ENCODE results near the gene SLC47A2.

SLC47A2 gene

DNA sequence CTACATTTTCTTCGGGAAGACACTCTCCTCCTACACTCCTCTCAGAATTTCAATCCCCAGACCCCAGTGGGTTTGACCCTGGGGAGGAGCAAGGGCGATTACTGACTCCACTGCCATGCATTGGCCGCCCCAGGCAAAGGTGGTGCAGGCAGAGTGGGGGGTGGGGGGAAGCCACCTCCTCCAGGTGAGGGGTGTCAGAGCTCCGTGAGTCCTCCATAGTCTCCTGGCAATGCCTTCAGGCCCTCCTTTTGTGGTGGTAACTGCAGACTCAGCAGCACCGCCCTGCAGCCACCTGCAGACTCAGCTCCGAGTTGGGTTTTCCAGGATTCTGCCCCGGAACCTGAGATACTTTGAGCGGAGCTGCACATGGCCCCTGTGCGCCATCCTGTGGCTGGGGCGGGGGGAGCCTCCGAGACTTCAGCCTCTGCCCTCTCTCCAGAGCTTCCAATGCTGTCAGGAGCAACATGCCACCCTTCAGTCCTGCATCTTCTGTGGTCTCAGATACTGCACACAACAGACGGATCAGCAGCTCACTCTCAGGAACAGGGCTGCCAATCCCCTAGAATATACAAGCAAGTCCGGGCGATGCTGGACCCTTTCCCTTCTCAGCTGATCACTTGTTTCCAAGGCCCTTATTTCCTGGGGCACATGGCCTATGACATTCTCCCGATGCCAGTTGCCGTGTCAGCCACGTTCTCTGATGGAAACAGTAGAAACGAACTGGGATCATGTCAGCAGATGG, 2.4 kb upstream of the SLC47A2 start:
- Histone ChIP-seq H3K27me3 (ENCODE audit: insufficient read depth, poor library complexity, severe bottlenecking) (no peaks in the 10 kb centered on the region), H3K4me3 (replicated peaks; ENCODE audit: insufficient read depth, low read length) (no peak overlapping the region), H3K27ac (replicated peaks) (no peak overlapping the region)
- no peak for DNase-seq (ENCODE audit: low read depth in 1 of 2, low spot score in 1 of 2)
- TF ChIP-seq POLR2AphosphoS5 (IDR thresholded peaks at IDR 0.05; ENCODE audit: low read depth) (no peak), SPI1 (IDR thresholded peaks at IDR 0.05; ENCODE audit: borderline replicate concordance, low read depth) (no peak)

DNA sequence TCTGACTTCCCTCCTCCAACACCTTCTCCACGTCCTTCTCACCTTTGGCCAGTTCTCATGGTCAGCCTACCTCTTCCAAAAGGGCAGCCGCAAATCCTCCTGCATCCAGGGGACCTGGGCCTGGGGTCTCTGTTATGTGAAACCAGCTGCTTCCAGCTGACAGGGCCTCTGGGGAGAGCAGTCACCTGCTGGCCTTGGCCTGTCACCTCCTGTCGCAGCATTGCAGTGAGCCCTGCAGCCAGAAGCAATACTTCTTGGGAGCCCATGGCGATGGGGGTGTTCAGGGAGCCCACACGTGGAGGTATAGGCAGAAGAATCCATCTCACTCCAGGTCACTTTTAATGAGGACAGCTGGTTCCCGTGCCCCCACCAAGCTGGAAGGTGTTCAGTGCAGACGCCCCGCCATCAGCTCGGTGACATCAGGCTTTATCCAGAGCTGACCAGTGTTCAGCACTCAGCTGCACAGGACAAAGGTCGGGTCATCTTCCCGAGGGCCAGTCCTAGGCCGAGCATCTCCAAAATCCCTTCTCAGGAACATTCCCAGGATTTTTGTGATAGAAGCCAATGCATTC, 1.7 kb upstream of the SLC47A2 start:
- no peaks in the 10 kb centered on the region for H3K27me3 ChIP-seq (ENCODE audit: insufficient read depth, poor library complexity, severe bottlenecking)
- DNase-seq (ENCODE audit: low read depth in 1 of 2, low spot score in 1 of 2): no peak
- no peak overlapping the region for H3K27ac ChIP-seq (replicated peaks)
- TF ChIP-seq, protein P1, sequence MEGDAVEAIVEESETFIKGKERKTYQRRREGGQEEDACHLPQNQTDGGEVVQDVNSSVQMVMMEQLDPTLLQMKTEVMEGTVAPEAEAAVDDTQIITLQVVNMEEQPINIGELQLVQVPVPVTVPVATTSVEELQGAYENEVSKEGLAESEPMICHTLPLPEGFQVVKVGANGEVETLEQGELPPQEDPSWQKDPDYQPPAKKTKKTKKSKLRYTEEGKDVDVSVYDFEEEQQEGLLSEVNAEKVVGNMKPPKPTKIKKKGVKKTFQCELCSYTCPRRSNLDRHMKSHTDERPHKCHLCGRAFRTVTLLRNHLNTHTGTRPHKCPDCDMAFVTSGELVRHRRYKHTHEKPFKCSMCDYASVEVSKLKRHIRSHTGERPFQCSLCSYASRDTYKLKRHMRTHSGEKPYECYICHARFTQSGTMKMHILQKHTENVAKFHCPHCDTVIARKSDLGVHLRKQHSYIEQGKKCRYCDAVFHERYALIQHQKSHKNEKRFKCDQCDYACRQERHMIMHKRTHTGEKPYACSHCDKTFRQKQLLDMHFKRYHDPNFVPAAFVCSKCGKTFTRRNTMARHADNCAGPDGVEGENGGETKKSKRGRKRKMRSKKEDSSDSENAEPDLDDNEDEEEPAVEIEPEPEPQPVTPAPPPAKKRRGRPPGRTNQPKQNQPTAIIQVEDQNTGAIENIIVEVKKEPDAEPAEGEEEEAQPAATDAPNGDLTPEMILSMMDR (IDR thresholded peaks at IDR 0.05; ENCODE audit: insufficient read depth, low read length): no peak
- TF ChIP-seq SPI1 (IDR thresholded peaks at IDR 0.05; ENCODE audit: borderline replicate concordance, low read depth): no peak
- no peak for TF ChIP-seq GABPA (IDR thresholded peaks at IDR 0.05; ENCODE audit: low read depth)
- TF ChIP-seq POLR2AphosphoS5 (IDR thresholded peaks at IDR 0.05; ENCODE audit: low read depth): no peak
- TF ChIP-seq, protein P2, sequence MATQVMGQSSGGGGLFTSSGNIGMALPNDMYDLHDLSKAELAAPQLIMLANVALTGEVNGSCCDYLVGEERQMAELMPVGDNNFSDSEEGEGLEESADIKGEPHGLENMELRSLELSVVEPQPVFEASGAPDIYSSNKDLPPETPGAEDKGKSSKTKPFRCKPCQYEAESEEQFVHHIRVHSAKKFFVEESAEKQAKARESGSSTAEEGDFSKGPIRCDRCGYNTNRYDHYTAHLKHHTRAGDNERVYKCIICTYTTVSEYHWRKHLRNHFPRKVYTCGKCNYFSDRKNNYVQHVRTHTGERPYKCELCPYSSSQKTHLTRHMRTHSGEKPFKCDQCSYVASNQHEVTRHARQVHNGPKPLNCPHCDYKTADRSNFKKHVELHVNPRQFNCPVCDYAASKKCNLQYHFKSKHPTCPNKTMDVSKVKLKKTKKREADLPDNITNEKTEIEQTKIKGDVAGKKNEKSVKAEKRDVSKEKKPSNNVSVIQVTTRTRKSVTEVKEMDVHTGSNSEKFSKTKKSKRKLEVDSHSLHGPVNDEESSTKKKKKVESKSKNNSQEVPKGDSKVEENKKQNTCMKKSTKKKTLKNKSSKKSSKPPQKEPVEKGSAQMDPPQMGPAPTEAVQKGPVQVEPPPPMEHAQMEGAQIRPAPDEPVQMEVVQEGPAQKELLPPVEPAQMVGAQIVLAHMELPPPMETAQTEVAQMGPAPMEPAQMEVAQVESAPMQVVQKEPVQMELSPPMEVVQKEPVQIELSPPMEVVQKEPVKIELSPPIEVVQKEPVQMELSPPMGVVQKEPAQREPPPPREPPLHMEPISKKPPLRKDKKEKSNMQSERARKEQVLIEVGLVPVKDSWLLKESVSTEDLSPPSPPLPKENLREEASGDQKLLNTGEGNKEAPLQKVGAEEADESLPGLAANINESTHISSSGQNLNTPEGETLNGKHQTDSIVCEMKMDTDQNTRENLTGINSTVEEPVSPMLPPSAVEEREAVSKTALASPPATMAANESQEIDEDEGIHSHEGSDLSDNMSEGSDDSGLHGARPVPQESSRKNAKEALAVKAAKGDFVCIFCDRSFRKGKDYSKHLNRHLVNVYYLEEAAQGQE (IDR thresholded peaks at IDR 0.05; ENCODE audit: insufficient replicate concordance, low read depth): no peak
- no peak overlapping the region for H3K4me3 ChIP-seq (replicated peaks; ENCODE audit: insufficient read depth, low read length)

DNA sequence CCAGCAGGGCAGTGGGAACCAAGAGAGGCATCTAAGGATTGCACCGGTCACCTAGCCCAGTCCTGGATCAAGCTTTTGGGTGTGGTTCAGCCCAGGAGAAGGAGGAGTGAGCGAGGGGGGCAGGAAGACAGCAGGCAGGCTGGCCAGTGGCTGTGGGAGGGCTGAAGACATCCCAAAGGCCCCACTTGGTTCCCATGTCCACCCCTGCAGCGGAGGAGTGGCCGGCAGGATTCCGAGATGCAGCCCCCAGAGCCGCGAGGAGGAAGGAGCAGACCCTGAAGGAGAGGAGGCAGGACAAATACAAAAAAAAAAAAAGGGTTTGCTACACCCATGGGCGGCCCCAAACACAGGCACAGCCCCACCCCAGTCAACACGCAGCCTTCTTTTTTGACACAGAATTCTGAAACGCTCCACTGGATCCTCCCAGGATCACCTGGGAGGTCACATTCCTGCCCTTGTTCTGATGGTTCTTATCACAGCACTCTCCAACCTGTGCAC, 1.1 kb upstream of the SLC47A2 start:
- TF ChIP-seq POLR2AphosphoS5 (IDR thresholded peaks at IDR 0.05; ENCODE audit: low read depth) (no peak), GABPA (IDR thresholded peaks at IDR 0.05; ENCODE audit: low read depth) (no peak), SPI1 (IDR thresholded peaks at IDR 0.05; ENCODE audit: borderline replicate concordance, low read depth) (no peak)
- TF ChIP-seq, protein P2 (IDR thresholded peaks at IDR 0.05; ENCODE audit: insufficient replicate concordance, low read depth): no peak
- TF ChIP-seq, protein P1 (IDR thresholded peaks at IDR 0.05; ENCODE audit: insufficient read depth, low read length): no peak
- Histone ChIP-seq H3K4me3 (replicated peaks; ENCODE audit: insufficient read depth, low read length) (no peak overlapping the region), H3K27me3 (ENCODE audit: insufficient read depth, poor library complexity, severe bottlenecking) (no peaks in the 10 kb centered on the region), H3K27ac (replicated peaks) (no peak overlapping the region)
- no peak for DNase-seq (ENCODE audit: low read depth in 1 of 2, low spot score in 1 of 2)

DNA sequence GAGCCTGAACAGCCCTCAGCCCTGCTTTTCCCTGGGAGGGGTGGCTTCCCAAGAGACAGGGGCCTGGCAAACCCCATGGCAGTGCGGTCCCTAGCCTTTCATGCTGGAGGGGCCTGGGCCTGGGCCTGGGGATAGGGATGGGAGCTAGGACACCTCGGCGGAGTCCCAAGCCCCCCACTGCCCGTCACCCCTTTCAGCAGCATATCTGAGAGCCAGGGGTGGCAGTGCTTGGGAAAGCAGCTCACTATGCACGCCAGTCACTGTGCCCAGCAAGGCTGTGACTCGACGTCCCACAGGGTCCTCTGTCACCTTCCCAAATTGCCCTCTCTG, 612 bp upstream of the SLC47A2 start:
- TF ChIP-seq, protein P2 (IDR thresholded peaks at IDR 0.05; ENCODE audit: insufficient replicate concordance, low read depth): no peak
- no peak for TF ChIP-seq POLR2AphosphoS5 (IDR thresholded peaks at IDR 0.05; ENCODE audit: low read depth)
- no peak for TF ChIP-seq SPI1 (IDR thresholded peaks at IDR 0.05; ENCODE audit: borderline replicate concordance, low read depth)
- TF ChIP-seq, protein P1 (IDR thresholded peaks at IDR 0.05; ENCODE audit: insufficient read depth, low read length): no peak
- no peak for TF ChIP-seq GABPA (IDR thresholded peaks at IDR 0.05; ENCODE audit: low read depth)
- H3K27me3 ChIP-seq (ENCODE audit: insufficient read depth, poor library complexity, severe bottlenecking): no peaks in the 10 kb centered on the region
- H3K27ac ChIP-seq (replicated peaks): no peak overlapping the region
- no peak for DNase-seq (ENCODE audit: low read depth in 1 of 2, low spot score in 1 of 2)
- H3K4me3 ChIP-seq (replicated peaks; ENCODE audit: insufficient read depth, low read length): no peak overlapping the region
